Measurements from ENCODE around the gene INTU. TPM values are rescaled to one million over a fixed set of nuclear protein-coding genes. Genes with fewer than 3 reads are reported as not detected.
"Not testable (repeated sequence)": the region's sequence is repeated elsewhere in the genome, so short reads cannot be mapped to it uniquely, and the experiment has no call there.

INTU gene
- total RNA-seq: 1.0 and 1.5 TPM in 2 replicates

DNA sequence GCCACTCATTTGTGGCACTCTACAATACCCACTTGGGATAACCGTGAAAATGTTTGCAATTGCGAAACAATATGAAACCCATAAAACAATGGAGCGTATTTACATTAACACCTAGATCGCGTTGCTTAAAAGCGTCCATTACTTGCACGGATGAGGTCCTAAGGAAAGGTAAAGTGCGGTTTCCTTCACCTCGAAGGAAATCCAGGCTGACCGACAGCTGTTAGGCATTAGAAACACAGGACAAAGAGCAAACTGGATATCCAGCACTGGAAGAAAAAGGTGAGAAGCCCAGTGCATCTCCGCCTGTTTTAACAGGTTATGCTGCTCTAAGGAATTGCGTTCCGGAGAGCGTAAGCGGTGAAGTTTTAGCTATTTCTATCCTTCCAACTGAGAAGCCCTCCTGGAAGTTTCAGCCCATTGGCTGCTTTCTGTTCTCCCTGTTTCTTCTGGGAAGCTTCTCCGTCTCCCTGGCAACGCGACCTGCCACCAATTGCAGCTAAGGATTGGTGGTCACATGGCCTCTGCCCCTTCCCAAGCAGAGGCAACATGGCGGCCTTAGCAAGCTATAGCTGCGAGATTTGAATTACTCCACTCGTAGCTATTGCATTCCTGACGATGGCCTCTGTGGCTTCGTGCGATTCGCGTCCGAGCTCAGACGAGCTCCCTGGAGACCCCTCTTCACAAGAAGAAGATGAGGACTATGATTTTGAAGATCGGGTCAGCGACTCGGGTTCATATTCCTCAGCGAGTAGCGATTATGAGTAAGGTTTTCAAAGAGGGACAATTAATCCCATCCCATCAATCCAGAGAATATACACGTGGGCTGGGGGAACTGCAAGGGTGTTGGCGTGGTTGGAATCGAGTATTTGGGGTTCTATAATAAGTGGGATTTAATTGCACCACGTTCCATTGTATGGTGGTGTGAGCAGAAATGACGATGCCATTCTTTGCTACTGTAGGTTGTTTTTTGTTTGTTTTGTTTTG, at the start of gene INTU:
Gene INTU, plus strand, starts transcription at position 538 of the 984 bp plus-strand sequence. Its CDS starts 78 bp downstream, at position 616.
- peak; percentile 87 to 97 for DNase-seq (ENCODE audit: low read depth in 2 of 2)

- not testable (repeated sequence) for DNase-seq (ENCODE audit: low read depth in 2 of 2)
Observed at GRCh38 chr4:127586496-127586895, 46.3 kb upstream of the INTU start.

- peak; percentile 5 to 40 for DNase-seq (ENCODE audit: low read depth in 2 of 2)
Observed at GRCh38 chr4:127586922-127587571, 45.7 kb upstream of the INTU start.

- not testable (repeated sequence) for DNase-seq (ENCODE audit: low read depth in 2 of 2)
Observed at GRCh38 chr4:127589153-127589552, 43.6 kb upstream of the INTU start.

- no peak for DNase-seq (ENCODE audit: low read depth in 2 of 2)
Observed at GRCh38 chr4:127598656-127599055, 34.1 kb upstream of the INTU start.

GRCh38 chr4:127601029-127601428, 31.7 kb upstream of the INTU start:
- DNase-seq (ENCODE audit: low read depth in 2 of 2): no peak

DNA sequence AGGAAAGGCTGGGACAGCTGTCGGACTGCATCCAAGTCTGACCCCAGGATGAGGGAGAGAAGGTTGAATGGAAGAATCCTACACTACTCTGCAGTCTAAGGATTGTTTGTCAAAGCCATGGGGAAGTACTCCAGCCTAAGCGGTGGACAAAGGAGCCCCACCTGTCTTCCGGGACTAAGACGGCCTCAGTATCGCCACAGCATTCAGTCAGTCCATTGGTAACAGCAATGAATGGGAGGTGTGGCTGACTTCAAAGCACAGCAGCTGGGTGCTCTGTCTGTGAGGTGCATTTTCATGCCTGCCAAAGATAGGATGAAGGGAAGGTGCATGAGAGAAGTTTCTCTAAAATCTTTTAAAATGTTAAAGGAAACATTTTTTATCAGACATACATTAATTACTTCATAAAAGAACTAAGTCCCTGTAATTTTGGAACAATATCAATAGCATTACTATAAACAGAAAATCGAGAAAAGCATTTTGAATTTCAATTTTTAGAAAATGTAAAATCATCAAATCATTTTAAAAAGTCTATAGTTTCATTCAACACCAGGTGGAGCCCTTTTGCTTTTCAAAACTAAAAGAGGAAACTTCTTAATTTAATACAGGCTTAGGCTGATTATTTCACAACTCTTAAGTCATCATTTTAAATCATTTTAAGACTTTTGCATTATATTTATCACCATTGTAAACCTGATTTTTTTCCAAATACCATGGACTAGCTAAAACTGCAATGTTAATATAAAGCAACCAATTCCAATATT, 27.6 kb upstream of the INTU start:
- DNase-seq (ENCODE audit: low read depth in 2 of 2): peak; percentile 28 to 44

DNA sequence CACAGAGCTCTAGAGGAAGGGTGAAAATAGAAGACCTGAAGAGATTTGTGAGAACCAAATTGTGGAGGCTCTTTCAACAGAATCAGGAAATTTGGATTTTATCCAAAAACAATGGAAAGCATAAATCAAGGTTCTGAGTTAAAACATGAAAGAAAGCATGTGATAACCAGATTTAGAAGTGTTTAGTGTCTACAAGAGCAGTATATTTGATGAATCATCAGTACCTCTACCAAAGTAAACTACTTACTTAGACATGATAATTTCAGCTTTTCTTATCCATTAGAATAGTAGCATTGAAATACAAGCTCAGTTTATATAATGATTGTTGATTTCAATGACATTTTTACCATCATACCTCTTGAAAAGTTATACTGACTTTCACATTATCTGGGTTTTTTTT, 25.9 kb upstream of the INTU start:
- no peak for DNase-seq (ENCODE audit: low read depth in 2 of 2)

DNA sequence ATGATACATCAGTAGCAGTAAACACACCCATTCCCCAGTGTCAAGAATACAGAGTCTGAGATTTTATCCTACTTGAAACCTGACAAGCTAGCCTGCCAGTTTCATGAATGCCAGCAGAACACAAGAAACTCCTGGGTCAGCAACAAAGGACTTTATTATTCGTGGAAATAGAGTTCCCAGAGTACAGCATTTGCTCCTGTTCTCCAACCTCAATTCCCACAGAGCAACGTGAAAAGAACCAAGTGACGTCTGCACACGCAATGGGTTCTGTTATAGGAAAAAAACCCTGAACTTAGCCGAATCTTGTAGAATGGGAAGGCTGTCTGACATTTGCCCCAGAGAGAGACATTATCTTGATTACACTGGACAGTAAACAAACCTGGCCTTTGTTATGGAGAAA, 23.3 kb upstream of the INTU start:
- DNase-seq (ENCODE audit: low read depth in 2 of 2): no peak

DNA sequence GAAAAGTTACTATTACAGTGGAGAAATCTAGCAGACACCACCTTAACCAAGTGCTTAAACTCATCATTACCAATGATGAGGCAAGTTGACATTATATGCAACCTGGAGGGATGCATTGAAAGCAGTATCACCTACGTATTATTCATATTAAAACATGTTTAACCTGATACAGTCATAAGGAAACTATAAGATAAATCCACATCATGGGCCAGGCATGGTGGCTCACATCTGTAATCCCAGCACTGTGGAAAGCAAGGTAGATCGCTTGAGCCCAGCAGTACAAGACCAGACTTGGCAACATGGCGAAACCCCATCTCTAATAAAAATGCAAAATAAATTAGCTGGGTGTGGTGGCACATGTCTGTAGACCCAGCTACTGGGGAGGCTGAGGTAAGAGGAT, 22.3 kb upstream of the INTU start:
- no peak for DNase-seq (ENCODE audit: low read depth in 2 of 2)

DNA sequence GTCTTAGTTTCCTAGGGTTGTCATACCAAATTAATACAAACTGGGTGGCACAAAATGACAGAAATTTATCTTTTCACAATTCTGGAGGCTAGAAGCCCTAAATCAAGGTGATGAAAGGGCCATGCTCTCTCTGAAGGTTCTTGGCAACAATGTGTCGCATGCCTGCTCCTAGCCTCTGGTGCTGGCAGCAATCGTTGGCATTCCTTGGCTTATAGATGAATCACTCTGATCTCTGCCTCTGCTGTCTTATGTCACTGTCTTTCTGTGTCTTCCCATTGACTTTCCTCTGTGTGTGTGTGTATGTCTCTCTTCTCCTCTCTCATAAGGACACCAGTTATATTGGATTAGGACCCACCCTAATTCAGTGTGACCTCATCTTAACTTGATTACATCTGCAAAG, 15.9 kb upstream of the INTU start:
- DNase-seq (ENCODE audit: low read depth in 2 of 2): no peak

DNA sequence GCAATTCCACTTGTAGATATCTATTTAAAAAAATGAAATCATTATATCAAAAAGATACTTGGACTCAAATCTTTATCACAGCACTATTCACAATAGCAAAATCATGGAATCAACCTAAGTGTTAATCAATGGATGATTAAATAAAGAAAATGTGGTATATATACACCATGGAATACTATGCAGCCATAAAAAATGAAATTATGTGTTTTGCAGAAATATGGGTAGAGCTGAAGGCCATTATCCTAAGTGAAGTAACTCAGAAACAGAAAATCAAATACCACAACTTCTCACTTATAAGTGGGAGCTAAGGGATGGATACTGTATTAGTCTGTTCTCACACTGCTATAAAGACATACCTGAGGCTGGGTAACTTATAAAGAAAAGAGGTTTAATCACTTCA, 14.3 kb upstream of the INTU start:
- no peak for DNase-seq (ENCODE audit: low read depth in 2 of 2)

DNA sequence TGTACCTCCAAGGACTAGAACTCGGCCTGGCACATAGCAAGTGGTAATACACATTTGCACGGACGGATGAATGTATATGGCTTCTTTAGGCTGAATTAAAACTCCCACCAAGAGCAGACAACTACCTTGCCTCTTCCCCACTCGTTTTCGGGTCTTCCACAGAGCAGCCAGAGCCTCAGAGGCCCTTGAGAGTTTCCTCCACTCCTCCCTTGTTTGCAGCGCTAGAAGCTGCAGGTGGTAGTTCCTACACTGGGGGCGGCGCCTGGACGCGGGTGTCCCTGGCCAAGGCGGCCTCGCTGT, 10.2 kb upstream of the INTU start:
- DNase-seq (ENCODE audit: low read depth in 2 of 2): no peak

- peak in 1 of 2 donors; percentile 43 for DNase-seq (ENCODE audit: low read depth in 2 of 2)
Observed at GRCh38 chr4:127622921-127623796, 9.6 kb upstream of the INTU start.

GRCh38 chr4:127623797-127624083, 9.0 kb upstream of the INTU start:
- DNase-seq (ENCODE audit: low read depth in 2 of 2): no peak

- no peak for DNase-seq (ENCODE audit: low read depth in 2 of 2)
Observed at GRCh38 chr4:127624173-127624572, 8.6 kb upstream of the INTU start.

DNA sequence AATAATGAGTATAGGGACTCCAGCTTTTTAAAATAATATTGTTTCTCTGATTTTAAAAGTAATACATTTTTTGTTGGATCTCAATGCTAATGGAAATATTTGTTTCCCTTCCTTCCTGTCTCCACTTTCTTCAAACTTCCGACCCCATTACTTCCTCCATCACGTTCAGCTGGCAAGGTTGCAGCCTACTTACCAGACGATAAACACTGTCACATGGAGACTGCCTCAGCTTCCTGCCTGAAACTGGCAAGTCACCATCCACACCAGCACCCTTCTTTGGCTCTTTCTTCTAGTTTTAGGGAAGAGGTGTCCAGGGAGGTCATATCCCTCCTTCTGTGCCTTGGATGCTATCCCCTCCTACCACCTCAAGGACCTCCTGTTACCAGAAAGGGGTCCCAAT, 3.4 kb upstream of the INTU start:
- DNase-seq (ENCODE audit: low read depth in 2 of 2): peak in 1 of 2 donors; percentile 22

- DNase-seq (ENCODE audit: low read depth in 2 of 2): no peak
Observed at GRCh38 chr4:127630152-127630551, 2.6 kb upstream of the INTU start.

DNA sequence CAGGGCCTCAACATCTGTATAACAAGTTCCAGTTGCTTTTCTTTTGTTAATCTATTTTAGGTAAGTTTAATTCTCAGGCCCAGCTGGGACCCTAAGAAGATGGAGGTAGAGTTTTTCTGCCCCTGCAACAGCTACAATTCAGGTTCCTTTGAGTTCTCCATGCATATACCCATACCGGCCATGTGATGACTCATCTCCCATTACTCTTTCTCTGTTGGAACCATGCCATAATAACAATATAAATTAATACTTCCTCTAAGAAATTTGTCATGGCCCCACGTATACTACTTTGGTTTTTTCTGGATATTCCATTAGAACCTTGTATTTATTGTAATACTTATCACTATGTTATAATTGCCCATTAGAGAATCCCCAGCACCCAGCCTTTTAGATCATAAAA, 1.3 kb upstream of the INTU start:
- peak in 1 of 2 donors; percentile 44 for DNase-seq (ENCODE audit: low read depth in 2 of 2)

GRCh38 chr4:127634181-127634580, 1.4 kb downstream of the INTU start:
- no peak for DNase-seq (ENCODE audit: low read depth in 2 of 2)

DNA sequence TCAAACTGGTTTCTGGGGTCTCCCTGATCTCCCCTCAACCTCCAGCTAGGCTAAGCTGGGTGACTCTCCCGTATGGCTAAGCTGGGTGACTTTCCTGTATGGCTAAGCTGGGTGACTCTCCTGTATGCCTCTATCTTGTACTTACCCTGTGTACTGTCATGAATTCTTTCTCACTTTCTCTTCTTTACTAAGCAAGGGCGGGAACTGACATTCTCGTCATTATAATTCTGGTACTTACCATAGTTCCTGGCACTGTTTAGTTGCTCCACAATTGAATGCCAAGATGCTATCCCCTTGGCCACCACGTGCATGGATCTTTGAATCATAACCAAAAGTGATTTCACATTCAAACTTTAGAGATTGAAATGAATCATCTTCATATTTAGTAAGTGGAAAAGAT, 8.8 kb downstream of the INTU start:
- DNase-seq (ENCODE audit: low read depth in 2 of 2): no peak
